Measurements from ENCODE around the gene MEAF6. TPM values are rescaled to one million over a fixed set of nuclear protein-coding genes. Genes with fewer than 3 reads are reported as not detected.
A peak's percentile ranks its signal among the peaks of the same experiment; 100 is the strongest.

Gene MEAF6
- total RNA-seq, 4 donors from 2014 or later: 63.6 to 105 (median 68.7) TPM

DNA sequence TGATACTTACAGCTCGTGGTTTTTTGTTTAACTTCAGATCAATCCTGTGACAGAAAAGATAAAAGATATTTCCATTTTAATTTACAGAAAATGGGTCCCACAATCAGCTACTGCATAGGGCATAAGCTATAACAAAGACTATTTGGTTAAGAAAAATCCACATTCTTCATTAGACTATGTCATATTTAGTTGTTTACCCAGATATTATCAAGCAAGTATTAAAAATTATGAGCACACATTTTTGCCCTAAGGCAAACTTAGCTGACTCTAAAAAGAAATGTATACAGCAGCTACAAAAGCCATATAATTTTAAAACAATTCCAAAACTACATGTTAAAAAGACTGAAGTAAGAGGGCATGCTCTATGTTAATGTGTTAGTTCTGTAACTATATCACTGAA lies 18.7 kb downstream of the MEAF6 start:
- Histone ChIP-seq H3K27ac (no peak overlapping the region), H3K4me3 (no peak overlapping the region), H3K36me3 (peaks cover 71% of the 10 kb centered on the region), H3K27me3 (no peaks in the 10 kb centered on the region), H3K9me3 (no peaks in the 10 kb centered on the region), H3K4me1 (peaks cover 10% of the 10 kb centered on the region)
- TF ChIP-seq, protein P1, sequence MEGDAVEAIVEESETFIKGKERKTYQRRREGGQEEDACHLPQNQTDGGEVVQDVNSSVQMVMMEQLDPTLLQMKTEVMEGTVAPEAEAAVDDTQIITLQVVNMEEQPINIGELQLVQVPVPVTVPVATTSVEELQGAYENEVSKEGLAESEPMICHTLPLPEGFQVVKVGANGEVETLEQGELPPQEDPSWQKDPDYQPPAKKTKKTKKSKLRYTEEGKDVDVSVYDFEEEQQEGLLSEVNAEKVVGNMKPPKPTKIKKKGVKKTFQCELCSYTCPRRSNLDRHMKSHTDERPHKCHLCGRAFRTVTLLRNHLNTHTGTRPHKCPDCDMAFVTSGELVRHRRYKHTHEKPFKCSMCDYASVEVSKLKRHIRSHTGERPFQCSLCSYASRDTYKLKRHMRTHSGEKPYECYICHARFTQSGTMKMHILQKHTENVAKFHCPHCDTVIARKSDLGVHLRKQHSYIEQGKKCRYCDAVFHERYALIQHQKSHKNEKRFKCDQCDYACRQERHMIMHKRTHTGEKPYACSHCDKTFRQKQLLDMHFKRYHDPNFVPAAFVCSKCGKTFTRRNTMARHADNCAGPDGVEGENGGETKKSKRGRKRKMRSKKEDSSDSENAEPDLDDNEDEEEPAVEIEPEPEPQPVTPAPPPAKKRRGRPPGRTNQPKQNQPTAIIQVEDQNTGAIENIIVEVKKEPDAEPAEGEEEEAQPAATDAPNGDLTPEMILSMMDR (IDR thresholded peaks at IDR 0.05): no peak
- TF ChIP-seq POLR2AphosphoS5 (IDR thresholded peaks at IDR 0.05) (no peak), EP300 (IDR thresholded peaks at IDR 0.05) (no peak), POLR2A (IDR thresholded peaks at IDR 0.05) (no peak)
- no peak for DNase-seq (ENCODE audit: low spot score in 2 of 2)
- WGBS: 74% methylated on average over 1 of the region's 1 CpG

DNA sequence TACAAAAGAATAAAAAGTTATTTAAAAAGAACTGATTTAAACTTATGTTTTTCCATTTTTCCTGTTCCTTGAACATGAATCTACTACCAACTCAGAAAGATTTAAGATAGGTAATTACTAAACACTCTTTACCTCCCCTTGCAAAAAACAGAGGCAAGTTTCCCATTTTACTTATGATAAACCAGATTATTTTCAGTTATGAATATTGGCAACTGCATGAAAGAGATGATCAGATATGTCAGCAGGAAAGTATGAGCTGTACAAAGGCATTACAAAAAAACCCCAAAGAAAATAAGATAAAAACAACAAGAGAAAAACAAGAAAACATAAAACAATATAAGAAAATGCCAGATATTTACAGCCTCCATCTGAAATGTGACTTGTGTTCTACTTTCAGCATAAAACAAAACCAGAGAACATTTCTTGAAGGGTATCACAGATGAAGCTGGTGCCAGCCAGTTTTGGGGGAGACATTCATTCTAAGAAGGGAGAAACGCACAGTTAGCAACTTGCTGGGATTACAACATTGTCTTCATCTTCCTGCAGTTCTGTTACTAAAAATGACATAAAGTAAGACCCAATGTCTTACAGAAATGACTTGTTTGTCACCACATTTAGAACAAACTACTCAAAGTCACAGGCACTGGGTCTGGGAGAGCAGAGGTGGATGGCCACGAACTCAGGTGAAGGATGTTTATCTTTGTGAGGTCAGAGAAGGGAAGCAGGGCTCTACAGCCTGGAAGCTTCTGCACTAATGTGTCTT lies 21.0 kb downstream of the MEAF6 start:
- WGBS: 90% methylated on average over 2 of the region's 2 CpGs
- H3K4me3 ChIP-seq: no peak overlapping the region
- H3K9me3 ChIP-seq: no peaks in the 10 kb centered on the region
- peaks cover 66% of the 10 kb centered on the region for H3K36me3 ChIP-seq
- no peak overlapping the region for H3K27ac ChIP-seq
- H3K27me3 ChIP-seq: no peaks in the 10 kb centered on the region
- TF ChIP-seq POLR2A (IDR thresholded peaks at IDR 0.05): no peak
- TF ChIP-seq EP300 (IDR thresholded peaks at IDR 0.05): no peak
- TF ChIP-seq POLR2AphosphoS5 (IDR thresholded peaks at IDR 0.05): no peak
- TF ChIP-seq, protein P1 (IDR thresholded peaks at IDR 0.05): no peak
- no peak for DNase-seq (ENCODE audit: low spot score in 2 of 2)
- peaks cover 4% of the 10 kb centered on the region for H3K4me1 ChIP-seq

DNA sequence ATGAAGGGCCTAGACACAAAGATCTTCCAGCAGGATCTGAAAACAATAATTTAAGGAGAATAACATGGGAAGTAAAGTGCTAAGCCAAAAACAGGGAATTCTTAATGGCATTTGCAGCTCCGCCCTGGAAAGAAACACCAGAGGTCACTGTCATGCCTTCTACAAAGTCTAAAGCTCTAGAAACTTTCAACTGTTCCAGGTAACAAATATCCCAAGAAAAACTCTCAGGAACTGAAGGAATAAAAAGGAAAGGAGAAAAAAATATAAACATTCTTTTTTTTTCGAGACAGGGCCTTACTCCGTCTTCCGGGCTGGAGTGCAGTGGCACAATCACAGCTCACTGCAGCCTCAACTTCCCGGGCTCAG lies 27.0 kb downstream of the MEAF6 start:
- peaks cover 47% of the 10 kb centered on the region for H3K36me3 ChIP-seq
- 72% methylated on average over 5 of the region's 5 CpGs for WGBS

DNA sequence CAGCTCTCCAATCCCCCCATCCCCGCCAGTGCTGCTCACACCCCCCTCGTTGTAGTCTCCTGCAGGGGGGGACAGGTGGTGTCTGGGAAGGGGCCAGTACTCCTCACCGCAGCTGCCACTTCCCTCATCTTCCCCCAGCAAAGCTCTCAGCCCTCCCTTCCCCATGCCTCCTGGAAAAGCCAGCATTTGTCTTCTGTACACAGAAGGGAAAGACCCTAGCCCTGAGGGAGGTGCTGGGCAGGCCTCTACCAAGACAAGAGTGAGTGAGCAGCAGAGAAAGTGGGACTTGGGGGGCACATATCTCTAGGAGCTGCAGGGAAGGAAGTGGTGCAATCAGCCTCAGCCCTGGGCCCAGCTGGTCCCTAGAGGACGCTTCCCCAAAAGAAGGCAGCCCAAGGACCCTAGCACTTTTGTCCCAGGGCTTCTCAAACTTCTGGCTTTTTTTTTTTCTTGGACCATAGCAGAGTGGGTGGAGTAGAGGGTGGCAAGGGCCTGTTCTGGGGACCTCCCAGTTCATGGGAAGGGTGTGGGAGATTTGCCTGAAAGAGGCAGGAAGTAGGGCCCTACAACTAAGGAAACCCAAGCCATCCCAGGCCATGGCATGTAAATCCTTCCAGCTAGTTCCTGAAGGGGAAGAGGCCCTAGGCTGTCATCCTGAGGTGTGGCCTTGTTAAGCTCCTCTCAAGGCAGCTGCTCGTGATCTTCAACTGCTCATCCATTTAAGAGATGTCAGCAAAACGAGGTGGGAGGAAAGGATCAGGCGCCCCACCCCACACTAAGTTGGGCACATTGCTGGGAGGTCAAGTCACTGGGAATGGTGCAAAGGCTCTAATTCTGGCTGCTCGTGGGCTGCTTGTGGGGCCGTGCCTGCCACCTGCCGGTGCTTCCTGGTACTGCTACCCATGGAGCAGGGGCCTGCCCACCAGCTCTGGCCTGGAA lies 27.6 kb downstream of the MEAF6 start:
- peaks cover 47% of the 10 kb centered on the region for H3K36me3 ChIP-seq
- peaks cover 44% of the 10 kb centered on the region for H3K4me1 ChIP-seq
- no peak overlapping the region for H3K4me3 ChIP-seq
- WGBS: 15% methylated on average over 7 of the region's 10 CpGs
- DNase-seq (ENCODE audit: low spot score in 2 of 2): peak; percentile 87 to 92
- peak overlapping the region; percentile 80 for H3K27ac ChIP-seq
- no peaks in the 10 kb centered on the region for H3K27me3 ChIP-seq
- no peaks in the 10 kb centered on the region for H3K9me3 ChIP-seq
- TF ChIP-seq, protein P1 (IDR thresholded peaks at IDR 0.05): peak; percentile 98 to 99
- no peak for TF ChIP-seq POLR2A (IDR thresholded peaks at IDR 0.05)

More for the DNA sequence above, 27.0 kb downstream of the MEAF6 start:
- H3K4me3 ChIP-seq: no peak overlapping the region
- no peaks in the 10 kb centered on the region for H3K9me3 ChIP-seq
- H3K4me1 ChIP-seq: peaks cover 43% of the 10 kb centered on the region
- DNase-seq (ENCODE audit: low spot score in 2 of 2): no peak
- no peaks in the 10 kb centered on the region for H3K27me3 ChIP-seq
- H3K27ac ChIP-seq: peak overlapping the region; percentile 80
- TF ChIP-seq, protein P1 (IDR thresholded peaks at IDR 0.05): no peak
- no peak for TF ChIP-seq POLR2AphosphoS5 (IDR thresholded peaks at IDR 0.05)
- no peak for TF ChIP-seq EP300 (IDR thresholded peaks at IDR 0.05)

Data from suprapubic skin (tissue), 4 donors.